IMR-90 (cell line): ENCODE data around the gene DAB1.

Experiments
- BHLHE40 ChIP-seq: fragments of 150-350 bp; IDR thresholded peaks from 2 replicates; pipeline ENCODE4 v1.6.1; 2016; ENCODE audit warnings: mild to moderate bottlenecking, low read depth, low read length
- CEBPB ChIP-seq: IDR thresholded peaks from 2 replicates; pipeline ENCODE4 v1.6.1; 2012; ENCODE audit warnings: low read depth, low read length, improper control_type of control experiment
- CHD1 ChIP-seq: IDR thresholded peaks from 2 replicates; pipeline ENCODE4 v1.6.1; 2012; ENCODE audit warnings: low read depth, low read length, improper control_type of control experiment
- FOS ChIP-seq: fragments of 150-350 bp; IDR thresholded peaks from 2 replicates; pipeline ENCODE4 v1.6.1; 2016; ENCODE audit warnings: low read depth, low read length
- MAFK ChIP-seq: IDR thresholded peaks from 2 replicates; pipeline ENCODE4 v1.6.1; 2012; ENCODE audit warnings: low read depth, low read length, improper control_type of control experiment
- MAZ ChIP-seq: IDR thresholded peaks from 2 replicates; pipeline ENCODE4 v1.6.1; 2012; ENCODE audit warnings: low read depth, mild to moderate bottlenecking, low read length, improper control_type of control experiment, moderate library complexity, borderline replicate concordance
- NFE2L2 ChIP-seq: fragments of 150-350 bp; IDR thresholded peaks from 2 replicates; pipeline ENCODE4 v1.6.1; 2016; ENCODE audit warnings: low read depth, mild to moderate bottlenecking, low read length
- POLR2A ChIP-seq: IDR thresholded peaks from 2 replicates; pipeline ENCODE4 v1.6.1; 2012; ENCODE audit warnings: mild to moderate bottlenecking, low read depth, low read length
- RAD21 ChIP-seq: IDR thresholded peaks from 2 replicates; pipeline ENCODE4 v1.6.1; 2012; ENCODE audit warnings: low read length, improper control_type of control experiment
- SMC3 ChIP-seq: fragments of 150-350 bp; IDR thresholded peaks from 2 replicates; pipeline ENCODE4 v1.6.1; 2016; ENCODE audit warnings: low read depth, mild to moderate bottlenecking, antibody characterized with exemption, low read length, moderate library complexity
- TF ChIP-seq, protein P1 (sequence below): conservative IDR thresholded peaks from 2 replicates; pipeline ENCODE4 v1.5.1; 2012; ENCODE audit warnings: mild to moderate bottlenecking, low read depth, low read length, improper control_type of control experiment
- TF ChIP-seq, protein P2 (sequence below): fragments of 150-350 bp; IDR thresholded peaks from 2 replicates; pipeline ENCODE4 v1.6.1; 2016; ENCODE audit warnings: low read depth, mild to moderate bottlenecking, low read length, moderate library complexity, borderline replicate concordance
- TF ChIP-seq, protein P3 (sequence below): fragments of 150-350 bp; IDR thresholded peaks from 2 replicates; pipeline ENCODE4 v1.6.1; 2017; ENCODE audit warnings: mild to moderate bottlenecking, antibody characterized with exemption, low read length, low read depth

DNA sequence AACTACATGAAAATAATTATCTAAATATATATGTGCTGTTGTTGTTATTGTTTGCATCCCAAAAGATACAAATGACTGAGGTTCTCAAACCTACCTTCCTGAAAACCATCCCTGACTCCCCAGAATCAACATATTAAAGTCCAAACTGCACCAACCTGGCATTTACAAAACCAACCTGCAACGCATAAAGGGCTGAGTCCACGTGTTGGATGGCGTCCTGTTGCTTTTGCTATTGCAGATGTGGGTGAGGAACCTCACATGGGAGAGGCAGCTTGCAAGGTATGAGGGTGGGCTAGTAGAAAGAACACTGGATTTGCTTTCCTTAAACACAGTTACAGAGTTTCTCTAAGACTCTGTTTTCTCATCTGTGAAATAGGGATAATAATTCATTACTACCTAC, 456.5 kb downstream of the DAB1 start:
- TF ChIP-seq, protein P1, sequence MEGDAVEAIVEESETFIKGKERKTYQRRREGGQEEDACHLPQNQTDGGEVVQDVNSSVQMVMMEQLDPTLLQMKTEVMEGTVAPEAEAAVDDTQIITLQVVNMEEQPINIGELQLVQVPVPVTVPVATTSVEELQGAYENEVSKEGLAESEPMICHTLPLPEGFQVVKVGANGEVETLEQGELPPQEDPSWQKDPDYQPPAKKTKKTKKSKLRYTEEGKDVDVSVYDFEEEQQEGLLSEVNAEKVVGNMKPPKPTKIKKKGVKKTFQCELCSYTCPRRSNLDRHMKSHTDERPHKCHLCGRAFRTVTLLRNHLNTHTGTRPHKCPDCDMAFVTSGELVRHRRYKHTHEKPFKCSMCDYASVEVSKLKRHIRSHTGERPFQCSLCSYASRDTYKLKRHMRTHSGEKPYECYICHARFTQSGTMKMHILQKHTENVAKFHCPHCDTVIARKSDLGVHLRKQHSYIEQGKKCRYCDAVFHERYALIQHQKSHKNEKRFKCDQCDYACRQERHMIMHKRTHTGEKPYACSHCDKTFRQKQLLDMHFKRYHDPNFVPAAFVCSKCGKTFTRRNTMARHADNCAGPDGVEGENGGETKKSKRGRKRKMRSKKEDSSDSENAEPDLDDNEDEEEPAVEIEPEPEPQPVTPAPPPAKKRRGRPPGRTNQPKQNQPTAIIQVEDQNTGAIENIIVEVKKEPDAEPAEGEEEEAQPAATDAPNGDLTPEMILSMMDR = no peak
- no peak for TF ChIP-seq POLR2A
- no peak for TF ChIP-seq RAD21
- TF ChIP-seq CHD1 = no peak
- TF ChIP-seq MAZ = no peak
- TF ChIP-seq, protein P2, sequence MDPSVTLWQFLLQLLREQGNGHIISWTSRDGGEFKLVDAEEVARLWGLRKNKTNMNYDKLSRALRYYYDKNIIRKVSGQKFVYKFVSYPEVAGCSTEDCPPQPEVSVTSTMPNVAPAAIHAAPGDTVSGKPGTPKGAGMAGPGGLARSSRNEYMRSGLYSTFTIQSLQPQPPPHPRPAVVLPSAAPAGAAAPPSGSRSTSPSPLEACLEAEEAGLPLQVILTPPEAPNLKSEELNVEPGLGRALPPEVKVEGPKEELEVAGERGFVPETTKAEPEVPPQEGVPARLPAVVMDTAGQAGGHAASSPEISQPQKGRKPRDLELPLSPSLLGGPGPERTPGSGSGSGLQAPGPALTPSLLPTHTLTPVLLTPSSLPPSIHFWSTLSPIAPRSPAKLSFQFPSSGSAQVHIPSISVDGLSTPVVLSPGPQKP = no peak
- TF ChIP-seq BHLHE40 = no peak
- no peak for TF ChIP-seq NFE2L2
- TF ChIP-seq, protein P3, sequence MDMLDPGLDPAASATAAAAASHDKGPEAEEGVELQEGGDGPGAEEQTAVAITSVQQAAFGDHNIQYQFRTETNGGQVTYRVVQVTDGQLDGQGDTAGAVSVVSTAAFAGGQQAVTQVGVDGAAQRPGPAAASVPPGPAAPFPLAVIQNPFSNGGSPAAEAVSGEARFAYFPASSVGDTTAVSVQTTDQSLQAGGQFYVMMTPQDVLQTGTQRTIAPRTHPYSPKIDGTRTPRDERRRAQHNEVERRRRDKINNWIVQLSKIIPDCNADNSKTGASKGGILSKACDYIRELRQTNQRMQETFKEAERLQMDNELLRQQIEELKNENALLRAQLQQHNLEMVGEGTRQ = no peak
- no peak for TF ChIP-seq CEBPB
- TF ChIP-seq FOS = no peak
- no peak for TF ChIP-seq MAFK
- no peak for TF ChIP-seq SMC3
